ENCODE data around the gene CD226. TPM values are rescaled to one million over a fixed set of nuclear protein-coding genes. Genes with fewer than 3 reads are reported as not detected.

Gene CD226
- total and polyA plus RNA-seq, 2 of the 13 experiments (the other 11 are each of a cell fraction or from before 2014, with no cell fraction given) = 0.13 to 0.77 TPM

GRCh38 chr18:69981948-69982347, 34.3 kb upstream of the CD226 start:
- POLR2A ChIA-PET = no interaction called here
- Histone ChIP-seq H4K20me1 (ENCODE audit: insufficient read depth, low read length) (no peaks in the 10 kb centered on the region), H3K36me3 (replicated peaks in 1 of 2; ENCODE audit: control insufficient read depth in 1 of 2, insufficient read depth in 2 of 2, low read length in 2 of 2) (no peaks in the 10 kb centered on the region), H3K9me3 (ENCODE audit: low read length) (no peaks in the 10 kb centered on the region), H3K27me3 (ENCODE audit: control insufficient read depth in 1 of 2, insufficient read depth in 2 of 2, low read length in 2 of 2) (no peaks in the 10 kb centered on the region), H3K4me1 (ENCODE audit: insufficient read depth, low read length) (no peaks in the 10 kb centered on the region), H3K4me2 (ENCODE audit: low read depth, low read length) (no peak overlapping the region), H2AFZ (ENCODE audit: low read length) (no peak overlapping the region), H3K4me3 (replicated peaks in 1 of 3; ENCODE audit: insufficient read depth in 1 of 3, low read depth in 2 of 3, low read length in 3 of 3) (no peak overlapping the region), H3K9ac (ENCODE audit: insufficient read depth, low read depth, low read length) (no peak overlapping the region), H3K27ac (ENCODE audit: extremely low read length, insufficient read depth, low read length) (no peak overlapping the region), H3K79me2 (ENCODE audit: insufficient read depth, low read length) (no peaks in the 10 kb centered on the region)
- DNase-seq (ENCODE audit: low spot score) (no peak), ATAC-seq (no peak), FAIRE-seq (no peak)
- WGBS (ENCODE audit: low lambda C conversion rate) = 98% methylated on average over 2 of the region's 2 CpGs
- no peak for TF ChIP-seq FOXP4 (CRISPR knock-in tag; IDR thresholded peaks at IDR 0.05)
- CTCF ChIA-PET (ENCODE audit: low intra/inter-chr PET ratio, low total read pairs) = no interaction called here
- BruUV-seq (replicated peaks) = no TSS peak
- in situ Hi-C loops (cut with HindIII; ENCODE audit: extremely low pct_ligation_motif_present, low pct_unique_long_range_greater_than_20kb) (no loop called here), intact Hi-C loops (cut with micrococcal nuclease; ENCODE audit: unreplicated experiment) (no loop called here)

- Histone ChIP-seq H3K4me1 (ENCODE audit: insufficient read depth, low read length) (no peaks in the 10 kb centered on the region), H3K79me2 (ENCODE audit: insufficient read depth, low read length) (no peaks in the 10 kb centered on the region), H3K4me3 (replicated peaks in 1 of 3; ENCODE audit: insufficient read depth in 1 of 3, low read depth in 2 of 3, low read length in 3 of 3) (no peak overlapping the region), H3K36me3 (replicated peaks in 1 of 2; ENCODE audit: control insufficient read depth in 1 of 2, insufficient read depth in 2 of 2, low read length in 2 of 2) (no peaks in the 10 kb centered on the region), H3K9me3 (ENCODE audit: low read length) (no peaks in the 10 kb centered on the region), H3K27me3 (ENCODE audit: control insufficient read depth in 1 of 2, insufficient read depth in 2 of 2, low read length in 2 of 2) (no peaks in the 10 kb centered on the region), H3K9ac (ENCODE audit: insufficient read depth, low read depth, low read length) (no peak overlapping the region), H4K20me1 (ENCODE audit: insufficient read depth, low read length) (no peaks in the 10 kb centered on the region), H3K4me2 (ENCODE audit: low read depth, low read length) (no peak overlapping the region), H3K27ac (ENCODE audit: extremely low read length, insufficient read depth, low read length) (no peak overlapping the region), H2AFZ (ENCODE audit: low read length) (no peak overlapping the region)
- intact Hi-C loops (cut with micrococcal nuclease; ENCODE audit: unreplicated experiment) (no loop called here), in situ Hi-C loops (cut with HindIII; ENCODE audit: extremely low pct_ligation_motif_present, low pct_unique_long_range_greater_than_20kb) (no loop called here)
- FAIRE-seq (no peak), DNase-seq (ENCODE audit: low spot score) (no peak), ATAC-seq (no peak)
- no peak for TF ChIP-seq JARID2 (CRISPR knock-in tag; IDR thresholded peaks at IDR 0.05; ENCODE audit: insufficient replicate concordance)
- ChIA-PET CTCF (ENCODE audit: low intra/inter-chr PET ratio, low total read pairs) (no interaction called here), POLR2A (no interaction called here)
- WGBS (ENCODE audit: low lambda C conversion rate) = 95% methylated on average over 3 of the region's 3 CpGs
- no TSS peak for BruUV-seq (replicated peaks)
Measured at GRCh38 chr18:69980982-69981804, 33.5 kb upstream of the CD226 start.
